Keratinocyte (primary cell): ENCODE results near the gene IGHMBP2. TPM values are rescaled to one million over a fixed set of nuclear protein-coding genes. Genes with fewer than 3 reads are reported as not detected.

Experiments
- DNase-seq: peaks from one replicate; pipeline ENCODE4 v3.0.0-alpha.2; 2011; ENCODE audit warnings: low read depth, missing footprints, low spot score
- FAIRE-seq: peaks from 2 replicates; lab custom pipeline; 2011; peaks lifted over from hg19 to GRCh38; lab: Jason Lieb, UNC
- H2AFZ ChIP-seq: 2 replicates; pipeline ENCODE4 v1.6.0; 2012; ENCODE audit warnings: low read length, control low read depth, inconsistent platforms; ENCODE audit not compliant: control insufficient read depth
- H3K27ac ChIP-seq: 2 replicates; pipeline ENCODE4 v1.5.1; 2011; ENCODE audit warnings: low read length; ENCODE audit not compliant: control insufficient read depth, insufficient read depth
- H3K27me3 ChIP-seq: 3 replicates; pipeline ENCODE4 v1.6.0; 2011; ENCODE audit warnings: low read length; ENCODE audit not compliant: control insufficient read depth, insufficient read depth; ENCODE audit errors: extremely low read depth
- H3K36me3 ChIP-seq, 2 experiments: 2 replicates in 1 of 2; 3 replicates in 1 of 2; pipeline ENCODE4 v1.5.1; 2011; ENCODE audit warnings: low read length in 2 of 2, mild to moderate bottlenecking in 1 of 2; ENCODE audit not compliant: control insufficient read depth in 2 of 2, insufficient read depth in 2 of 2; ENCODE audit errors: extremely low read depth in 1 of 2
- H3K4me1 ChIP-seq: 3 replicates; pipeline ENCODE4 v1.5.1; 2011; ENCODE audit warnings: low read length; ENCODE audit not compliant: control insufficient read depth, insufficient read depth; ENCODE audit errors: extremely low read depth
- H3K4me2 ChIP-seq: 3 replicates; pipeline ENCODE4 v1.6.0; 2011; ENCODE audit warnings: low read depth, low read length; ENCODE audit not compliant: control insufficient read depth, insufficient read depth; ENCODE audit errors: extremely low read depth
- H3K4me3 ChIP-seq, 3 experiments: fragments of 200-600 bp in 1 of 3; sonication (generic) in 1 of 3; 2 replicates in 2 of 3; 3 replicates in 1 of 3; pipeline ENCODE4 v1.5.1; 2011 to 2016; ENCODE audit warnings: low read length in 3 of 3, mild to moderate bottlenecking in 3 of 3, control low read depth in 2 of 3, inconsistent platforms in 1 of 3, low read depth in 1 of 3, mixed read lengths in 1 of 3, mixed run types in 1 of 3, moderate library complexity in 1 of 3; ENCODE audit not compliant: control insufficient read depth in 2 of 3, insufficient read depth in 2 of 3; ENCODE audit errors: extremely low read depth in 1 of 3
- H3K79me2 ChIP-seq: 2 replicates; pipeline ENCODE4 v1.6.0; 2012; ENCODE audit warnings: low read length; ENCODE audit not compliant: control insufficient read depth, insufficient read depth
- H3K9ac ChIP-seq: 3 replicates; pipeline ENCODE4 v1.6.0; 2011; ENCODE audit warnings: low read length; ENCODE audit not compliant: control insufficient read depth, insufficient read depth; ENCODE audit errors: extremely low read depth
- H3K9me1 ChIP-seq: 3 replicates; pipeline ENCODE4 v1.6.0; 2011; ENCODE audit warnings: low read length; ENCODE audit not compliant: control insufficient read depth, insufficient read depth; ENCODE audit errors: extremely low read depth
- H3K9me3 ChIP-seq: 2 replicates; pipeline ENCODE4 v1.5.1; 2012; ENCODE audit warnings: low read depth, low read length; ENCODE audit not compliant: control insufficient read depth
- H4K20me1 ChIP-seq: 3 replicates; pipeline ENCODE4 v1.6.0; 2011; ENCODE audit warnings: low read length; ENCODE audit not compliant: control insufficient read depth, insufficient read depth; ENCODE audit errors: extremely low read depth
- CTCF ChIP-seq, 3 experiments: IDR thresholded peaks in 1 of 3; conservative IDR thresholded peaks in 1 of 3; optimal IDR thresholded peaks in 1 of 3; 2 replicates in 2 of 3; 3 replicates in 1 of 3; pipeline versions ENCODE3 to v1.5.1; 2011; ENCODE audit warnings: low read length in 3 of 3, mild to moderate bottlenecking in 3 of 3, moderate library complexity in 2 of 3, control low read depth in 1 of 3, inconsistent platforms in 1 of 3; ENCODE audit not compliant: insufficient read depth in 2 of 3; ENCODE audit errors: extremely low read depth in 1 of 3
- EZH2 ChIP-seq: IDR thresholded peaks from one replicate; pipeline ENCODE4 v1.6.1; 2012; ENCODE audit warnings: inconsistent platforms, mild to moderate bottlenecking, low read length, moderate library complexity
- dilution Hi-C: fragments of 300-500 bp; cut with MboI; formaldehyde crosslinking; loops from one replicate; pipeline ENCODE4 v1.7.0; 2020; ENCODE audit warnings: low sequenced_read_pairs; ENCODE audit not compliant: extremely low pct_ligation_motif_present
- polyA plus RNA-seq, 5 experiments: library from polyadenylated mRNA; depleted of rRNA in 3 of 5; stranded (reverse) in 3 of 5; stranded (forward) in 1 of 5; unstranded in 1 of 5; fragments of >200 nt; gene quantifications; 1 replicate in 1 of 5; 2 replicates in 3 of 5; 3 replicates in 1 of 5; pipeline versions ENCODE4 v1.2.1 to v1.2.3, GENCODE V29; 2011 to 2012; ENCODE audit warnings: missing spikeins in 2 of 5, low read depth in 1 of 5, low replicate concordance in 1 of 5

The IGHMBP2 gene
- polyA plus RNA-seq, 1 donor (not counting 4 experiments of a cell fraction or from before 2014, with no cell fraction given), result 10.0 TPM

DNA sequence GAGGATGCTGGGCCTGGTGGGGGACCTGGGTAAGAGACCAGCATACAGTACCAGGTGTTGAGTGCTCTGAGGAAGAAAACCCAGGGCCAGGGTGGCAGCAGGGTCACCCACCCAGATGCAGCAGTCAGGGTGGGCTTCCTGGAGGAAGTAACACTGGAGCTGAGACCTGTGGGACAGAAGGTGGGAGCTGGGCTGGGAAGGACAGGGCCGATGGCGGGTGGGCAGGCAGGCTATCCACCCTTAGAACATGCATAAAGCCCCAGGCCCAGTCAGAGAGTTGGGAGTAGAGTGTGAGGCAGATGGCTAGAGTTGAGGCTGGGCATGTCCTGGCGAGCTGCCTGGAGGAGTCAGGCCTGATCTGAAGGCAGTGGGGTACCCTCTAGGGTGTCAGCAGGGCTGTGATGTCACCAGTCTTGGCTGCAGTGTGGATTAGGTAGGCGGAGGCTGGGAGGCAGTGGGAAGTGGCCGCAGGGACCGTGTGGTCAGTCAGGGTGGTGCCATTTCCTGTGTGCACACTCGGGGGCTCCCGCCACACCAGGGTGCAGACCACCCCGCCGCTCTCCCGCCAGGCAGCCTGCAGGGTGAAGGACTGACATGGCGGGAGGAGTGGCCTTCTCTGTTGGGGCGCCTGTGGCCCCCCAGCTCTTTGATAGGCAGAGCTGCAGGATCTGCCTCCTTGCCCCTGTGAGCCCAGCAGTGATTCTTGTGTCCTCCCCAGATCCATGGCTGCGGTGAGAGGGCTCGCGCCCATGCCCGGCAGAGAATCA, 35.3 kb downstream of the IGHMBP2 start:
- Histone ChIP-seq H3K4me1 (no peaks in the 10 kb centered on the region), H3K9me3 (no peaks in the 10 kb centered on the region), H3K9ac (no peak overlapping the region), H4K20me1 (no peaks in the 10 kb centered on the region), H3K9me1 (no peaks in the 10 kb centered on the region), H3K4me3 (no peak overlapping the region), H3K27me3 (no peaks in the 10 kb centered on the region), H3K27ac (no peak overlapping the region), H3K4me2 (no peak overlapping the region), H2AFZ (no peak overlapping the region), H3K79me2 (no peaks in the 10 kb centered on the region), H3K36me3 (peaks cover 17 to 22% of the 10 kb centered on the region in 2 experiments)
- dilution Hi-C loops, result no loop called here
- no peak for DNase-seq
- TF ChIP-seq CTCF (optimal IDR thresholded peaks at IDR 0.05 in 1 of 3, IDR thresholded peaks at IDR 0.05 in 1 of 3, conservative IDR thresholded peaks at IDR 0.05 in 1 of 3; ENCODE audit: extremely low read depth in 1 of 3, insufficient read depth in 2 of 3, low read length in 3 of 3) (no peak), EZH2 (no peak)
- FAIRE-seq, result no peak

GRCh38 chr11:68939583-68940555, 36.2 kb downstream of the IGHMBP2 start:
- dilution Hi-C loops, result no loop called here
- Histone ChIP-seq H3K27ac (no peak overlapping the region), H3K4me2 (no peak overlapping the region), H3K36me3 (peaks cover 15 to 20% of the 10 kb centered on the region in 2 experiments), H3K79me2 (no peaks in the 10 kb centered on the region), H3K4me3 (no peak overlapping the region), H3K9ac (no peak overlapping the region), H3K27me3 (no peaks in the 10 kb centered on the region), H3K4me1 (no peaks in the 10 kb centered on the region), H3K9me1 (no peaks in the 10 kb centered on the region), H2AFZ (no peak overlapping the region), H4K20me1 (no peaks in the 10 kb centered on the region), H3K9me3 (no peaks in the 10 kb centered on the region)
- no peak for TF ChIP-seq CTCF (optimal IDR thresholded peaks at IDR 0.05 in 1 of 3, IDR thresholded peaks at IDR 0.05 in 1 of 3, conservative IDR thresholded peaks at IDR 0.05 in 1 of 3; ENCODE audit: extremely low read depth in 1 of 3, insufficient read depth in 2 of 3, low read length in 3 of 3)
- no peak for TF ChIP-seq EZH2
- FAIRE-seq (no peak), DNase-seq (no peak)
